AML-193 (cell line): ENCODE measurements around the gene PHKB.

ENCODE experiments used
- DNase-seq, 2 experiments: peaks; one replicate each; lab custom pipeline; 2025; lab: John Stamatoyannopoulos, UW

The PHKB gene

GRCh38 chr16:47568351-47568750 lies 107.2 kb downstream of the PHKB start:
- DNase-seq: no peak

- no peak for DNase-seq
Observed at GRCh38 chr16:47571049-47571448, 109.9 kb downstream of the PHKB start.

- DNase-seq: no peak
Observed at GRCh38 chr16:47571711-47572110, 110.6 kb downstream of the PHKB start.

GRCh38 chr16:47574091-47575054 lies 113.2 kb downstream of the PHKB start:
- no peak for DNase-seq

GRCh38 chr16:47577029-47577428 lies 115.9 kb downstream of the PHKB start:
- no peak for DNase-seq

- DNase-seq: no peak
Observed at GRCh38 chr16:47578033-47578432, 116.9 kb downstream of the PHKB start.

GRCh38 chr16:47578573-47578972 lies 117.4 kb downstream of the PHKB start:
- no peak for DNase-seq

GRCh38 chr16:47581114-47581513 lies 120.0 kb downstream of the PHKB start:
- no peak for DNase-seq

GRCh38 chr16:47584464-47585225 lies 123.5 kb downstream of the PHKB start:
- no peak for DNase-seq

- DNase-seq: no peak
Observed at GRCh38 chr16:47586121-47586520, 125.0 kb downstream of the PHKB start.

GRCh38 chr16:47590472-47590871 lies 129.3 kb downstream of the PHKB start:
- no peak for DNase-seq

GRCh38 chr16:47592232-47592631 lies 131.1 kb downstream of the PHKB start:
- no peak for DNase-seq

GRCh38 chr16:47599512-47599911 lies 138.4 kb downstream of the PHKB start:
- no peak for DNase-seq

GRCh38 chr16:47600376-47600775 lies 139.2 kb downstream of the PHKB start:
- no peak for DNase-seq

GRCh38 chr16:47604306-47604705 lies 143.2 kb downstream of the PHKB start:
- no peak for DNase-seq

- no peak for DNase-seq
Observed at GRCh38 chr16:47611042-47611441, 149.9 kb downstream of the PHKB start.

GRCh38 chr16:47611848-47612493 lies 150.8 kb downstream of the PHKB start:
- DNase-seq: no peak

GRCh38 chr16:47612711-47613110 lies 151.6 kb downstream of the PHKB start:
- no peak for DNase-seq

- DNase-seq: no peak
Observed at GRCh38 chr16:47613251-47613650, 152.1 kb downstream of the PHKB start.

GRCh38 chr16:47617732-47618131 lies 156.6 kb downstream of the PHKB start:
- DNase-seq: no peak

- DNase-seq: no peak
Observed at GRCh38 chr16:47622451-47623176, 161.5 kb downstream of the PHKB start.

- DNase-seq: no peak
Observed at GRCh38 chr16:47624563-47624962, 163.4 kb downstream of the PHKB start.
